WTC11 (cell line): ENCODE results near the gene TBC1D10B. TPM values are rescaled to one million over a fixed set of nuclear protein-coding genes. Genes with fewer than 3 reads are reported as not detected.

ENCODE experiments used
- ATF1 ChIP-seq: sonication (generic); formaldehyde crosslinking; IDR thresholded peaks from 2 replicates; pipeline ENCODE4 v1.8.1; 2023; ENCODE audit warnings: mild to moderate bottlenecking, moderate library complexity, missing genetic modification reagents
- EMX1 ChIP-seq: fragments of 250-450 bp; sonication (Bioruptor Pico); IDR thresholded peaks from 2 replicates; pipeline ENCODE4 v1.8.0; 2021; ENCODE audit warnings: mild to moderate bottlenecking
- ETV6 ChIP-seq: sonication (generic); formaldehyde crosslinking; IDR thresholded peaks from 2 replicates; pipeline ENCODE4 v1.8.1; 2022; ENCODE audit warnings: mild to moderate bottlenecking, missing genetic modification reagents
- GABPB1 ChIP-seq: sonication (generic); formaldehyde crosslinking; IDR thresholded peaks from 2 replicates; pipeline ENCODE4 v1.8.1; 2023; ENCODE audit warnings: mild to moderate bottlenecking, missing genetic modification reagents
- MYBL2 ChIP-seq: sonication (generic); formaldehyde crosslinking; IDR thresholded peaks from 2 replicates; pipeline ENCODE4 v1.8.1; 2023; ENCODE audit warnings: mild to moderate bottlenecking, moderate library complexity, missing genetic modification reagents
- OVOL2 ChIP-seq: fragments of 250-450 bp; sonication (Bioruptor Pico); IDR thresholded peaks from 2 replicates; pipeline ENCODE4 v1.9.0; 2021; ENCODE audit warnings: mild to moderate bottlenecking, borderline replicate concordance
- SMAD4 ChIP-seq: sonication (generic); formaldehyde crosslinking; IDR thresholded peaks from 2 replicates; pipeline ENCODE4 v1.8.0; 2022; ENCODE audit warnings: mild to moderate bottlenecking, missing genetic modification reagents
- TP53 ChIP-seq: sonication (generic); formaldehyde crosslinking; IDR thresholded peaks from 2 replicates; pipeline ENCODE4 v1.8.1; 2023; ENCODE audit warnings: mild to moderate bottlenecking, missing genetic modification reagents
- ZNF138 ChIP-seq: sonication (generic); formaldehyde crosslinking; conservative IDR thresholded peaks from 2 replicates; pipeline ENCODE4 v1.8.1; 2022; ENCODE audit warnings: mild to moderate bottlenecking, moderate library complexity, missing genetic modification reagents
- ZNF232 ChIP-seq: sonication (generic); formaldehyde crosslinking; IDR thresholded peaks from 2 replicates; pipeline ENCODE4 v1.8.0; 2022; ENCODE audit warnings: mild to moderate bottlenecking, missing genetic modification reagents
- total RNA-seq: library from RNA; stranded (reverse); gene quantifications from 3 replicates; pipeline ENCODE4 v1.2.3, GENCODE V29; 2021
- TF ChIP-seq, protein P1 (sequence below): fragments of 250-450 bp; sonication (Bioruptor Pico); IDR thresholded peaks from 2 replicates; pipeline ENCODE4 v1.8.0; 2021; ENCODE audit warnings: mild to moderate bottlenecking
- TF ChIP-seq, protein P2 (sequence below): sonication (generic); formaldehyde crosslinking; IDR thresholded peaks from 2 replicates; pipeline ENCODE4 v1.8.1; 2022; ENCODE audit warnings: missing genetic modification reagents, borderline replicate concordance
- TF ChIP-seq, protein P3 (sequence below): sonication (generic); formaldehyde crosslinking; conservative IDR thresholded peaks from 2 replicates; pipeline ENCODE4 v1.8.1; 2023; ENCODE audit warnings: mild to moderate bottlenecking, low read depth, missing genetic modification reagents, moderate library complexity
- TF ChIP-seq, protein P4 (sequence below): fragments of 250-450 bp; sonication (Bioruptor Pico); IDR thresholded peaks from 2 replicates; pipeline ENCODE4 v2.1.2; 2022; ENCODE audit warnings: mild to moderate bottlenecking, moderate library complexity
- TF ChIP-seq, protein P5 (sequence below): sonication (generic); formaldehyde crosslinking; IDR thresholded peaks from 2 replicates; pipeline ENCODE4 v1.8.1; 2023; ENCODE audit warnings: mild to moderate bottlenecking, missing genetic modification reagents, moderate library complexity
- TF ChIP-seq, protein P6 (sequence below): fragments of 250-450 bp; sonication (Bioruptor Pico); IDR thresholded peaks from 2 replicates; pipeline ENCODE4 v1.9.0; 2021; ENCODE audit warnings: mild to moderate bottlenecking
- TF ChIP-seq, protein P7 (sequence below): sonication (generic); formaldehyde crosslinking; IDR thresholded peaks from 2 replicates; pipeline ENCODE4 v1.8.1; 2023; ENCODE audit warnings: mild to moderate bottlenecking, missing genetic modification reagents, borderline replicate concordance
- TF ChIP-seq, protein P8 (sequence below): sonication (generic); formaldehyde crosslinking; IDR thresholded peaks from 2 replicates; pipeline ENCODE4 v1.8.1; 2022; ENCODE audit warnings: mild to moderate bottlenecking, missing genetic modification reagents, moderate library complexity, borderline replicate concordance
- TF ChIP-seq, protein P9 (sequence below): sonication (generic); formaldehyde crosslinking; IDR thresholded peaks from 2 replicates; pipeline ENCODE4 v1.8.0; 2022; ENCODE audit warnings: mild to moderate bottlenecking, missing genetic modification reagents
- TF ChIP-seq, protein P10 (sequence below): sonication (generic); formaldehyde crosslinking; IDR thresholded peaks from 2 replicates; pipeline ENCODE4 v1.8.0; 2022; ENCODE audit warnings: mild to moderate bottlenecking, missing genetic modification reagents

Gene TBC1D10B
- total RNA-seq, 1 experiment from 2014 or later, result 40.5 TPM

DNA sequence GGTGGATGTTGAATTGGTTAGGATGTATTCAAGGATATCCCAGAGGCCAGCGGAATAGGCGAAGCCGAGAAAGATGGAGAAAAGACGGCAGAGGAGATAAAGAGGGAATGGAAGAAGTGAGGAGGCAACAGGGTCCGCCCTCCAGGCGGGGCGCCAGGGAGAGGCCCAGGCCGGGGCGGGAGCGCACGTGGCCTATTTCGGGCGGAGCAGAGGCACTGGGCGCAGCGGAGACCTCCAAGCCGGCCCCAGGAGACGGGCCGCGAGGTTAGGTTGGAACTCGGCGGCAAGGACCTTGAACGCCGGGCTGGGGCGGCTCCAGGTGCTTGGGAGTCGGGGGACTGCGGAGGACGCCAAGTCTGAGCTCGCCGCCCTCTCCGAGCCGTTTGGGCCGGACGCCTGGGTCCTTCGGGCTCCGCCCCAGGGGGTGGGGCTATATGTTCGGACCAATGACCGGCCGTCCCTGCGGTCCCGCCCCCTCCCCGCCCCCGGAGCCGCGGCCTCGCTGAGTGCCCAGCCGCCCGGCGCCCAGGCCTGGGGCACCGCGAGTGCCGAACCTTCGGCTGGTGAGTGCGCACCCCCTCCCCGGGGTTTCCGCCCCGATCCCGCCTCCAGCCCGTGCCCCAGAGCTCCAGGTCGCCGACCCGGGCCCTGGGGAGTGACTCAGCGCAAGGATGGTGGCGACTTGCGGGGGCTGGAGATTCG, 37.0 kb upstream of the TBC1D10B start, which contains the start of gene ZNF771 (continued):
- TF ChIP-seq, protein P1, sequence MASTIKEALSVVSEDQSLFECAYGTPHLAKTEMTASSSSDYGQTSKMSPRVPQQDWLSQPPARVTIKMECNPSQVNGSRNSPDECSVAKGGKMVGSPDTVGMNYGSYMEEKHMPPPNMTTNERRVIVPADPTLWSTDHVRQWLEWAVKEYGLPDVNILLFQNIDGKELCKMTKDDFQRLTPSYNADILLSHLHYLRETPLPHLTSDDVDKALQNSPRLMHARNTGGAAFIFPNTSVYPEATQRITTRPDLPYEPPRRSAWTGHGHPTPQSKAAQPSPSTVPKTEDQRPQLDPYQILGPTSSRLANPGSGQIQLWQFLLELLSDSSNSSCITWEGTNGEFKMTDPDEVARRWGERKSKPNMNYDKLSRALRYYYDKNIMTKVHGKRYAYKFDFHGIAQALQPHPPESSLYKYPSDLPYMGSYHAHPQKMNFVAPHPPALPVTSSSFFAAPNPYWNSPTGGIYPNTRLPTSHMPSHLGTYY, result no peak
- TF ChIP-seq, protein P2, sequence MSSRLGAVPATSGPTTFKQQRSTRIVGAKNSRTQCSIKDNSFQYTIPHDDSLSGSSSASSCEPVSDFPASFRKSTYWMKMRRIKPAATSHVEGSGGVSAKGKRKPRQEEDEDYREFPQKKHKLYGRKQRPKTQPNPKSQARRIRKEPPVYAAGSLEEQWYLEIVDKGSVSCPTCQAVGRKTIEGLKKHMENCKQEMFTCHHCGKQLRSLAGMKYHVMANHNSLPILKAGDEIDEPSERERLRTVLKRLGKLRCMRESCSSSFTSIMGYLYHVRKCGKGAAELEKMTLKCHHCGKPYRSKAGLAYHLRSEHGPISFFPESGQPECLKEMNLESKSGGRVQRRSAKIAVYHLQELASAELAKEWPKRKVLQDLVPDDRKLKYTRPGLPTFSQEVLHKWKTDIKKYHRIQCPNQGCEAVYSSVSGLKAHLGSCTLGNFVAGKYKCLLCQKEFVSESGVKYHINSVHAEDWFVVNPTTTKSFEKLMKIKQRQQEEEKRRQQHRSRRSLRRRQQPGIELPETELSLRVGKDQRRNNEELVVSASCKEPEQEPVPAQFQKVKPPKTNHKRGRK (CRISPR knock-in tag), result no peak
- TF ChIP-seq, protein P3, sequence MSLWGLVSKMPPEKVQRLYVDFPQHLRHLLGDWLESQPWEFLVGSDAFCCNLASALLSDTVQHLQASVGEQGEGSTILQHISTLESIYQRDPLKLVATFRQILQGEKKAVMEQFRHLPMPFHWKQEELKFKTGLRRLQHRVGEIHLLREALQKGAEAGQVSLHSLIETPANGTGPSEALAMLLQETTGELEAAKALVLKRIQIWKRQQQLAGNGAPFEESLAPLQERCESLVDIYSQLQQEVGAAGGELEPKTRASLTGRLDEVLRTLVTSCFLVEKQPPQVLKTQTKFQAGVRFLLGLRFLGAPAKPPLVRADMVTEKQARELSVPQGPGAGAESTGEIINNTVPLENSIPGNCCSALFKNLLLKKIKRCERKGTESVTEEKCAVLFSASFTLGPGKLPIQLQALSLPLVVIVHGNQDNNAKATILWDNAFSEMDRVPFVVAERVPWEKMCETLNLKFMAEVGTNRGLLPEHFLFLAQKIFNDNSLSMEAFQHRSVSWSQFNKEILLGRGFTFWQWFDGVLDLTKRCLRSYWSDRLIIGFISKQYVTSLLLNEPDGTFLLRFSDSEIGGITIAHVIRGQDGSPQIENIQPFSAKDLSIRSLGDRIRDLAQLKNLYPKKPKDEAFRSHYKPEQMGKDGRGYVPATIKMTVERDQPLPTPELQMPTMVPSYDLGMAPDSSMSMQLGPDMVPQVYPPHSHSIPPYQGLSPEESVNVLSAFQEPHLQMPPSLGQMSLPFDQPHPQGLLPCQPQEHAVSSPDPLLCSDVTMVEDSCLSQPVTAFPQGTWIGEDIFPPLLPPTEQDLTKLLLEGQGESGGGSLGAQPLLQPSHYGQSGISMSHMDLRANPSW, result no peak
- TF ChIP-seq OVOL2 (no peak), MYBL2 (peak; percentile 70; the same call in 1 of the 2 replicates), TP53 (CRISPR knock-in tag) (peak; percentile 59; the same call in 1 of the 2 replicates), ZNF232 (CRISPR knock-in tag) (peak; percentile 87; the same call in 1 of the 2 replicates), ETV6 (CRISPR knock-in tag) (peak; percentile 66), SMAD4 (CRISPR knock-in tag) (no peak), GABPB1 (CRISPR knock-in tag) (peak; percentile 76), EMX1 (CRISPR knock-in tag) (no peak), ZNF138 (CRISPR knock-in tag) (no peak), ATF1 (CRISPR knock-in tag) (0 out of 2 replicates have a peak, but pooled peaks have one; percentile 38)
- TF ChIP-seq, protein P4, sequence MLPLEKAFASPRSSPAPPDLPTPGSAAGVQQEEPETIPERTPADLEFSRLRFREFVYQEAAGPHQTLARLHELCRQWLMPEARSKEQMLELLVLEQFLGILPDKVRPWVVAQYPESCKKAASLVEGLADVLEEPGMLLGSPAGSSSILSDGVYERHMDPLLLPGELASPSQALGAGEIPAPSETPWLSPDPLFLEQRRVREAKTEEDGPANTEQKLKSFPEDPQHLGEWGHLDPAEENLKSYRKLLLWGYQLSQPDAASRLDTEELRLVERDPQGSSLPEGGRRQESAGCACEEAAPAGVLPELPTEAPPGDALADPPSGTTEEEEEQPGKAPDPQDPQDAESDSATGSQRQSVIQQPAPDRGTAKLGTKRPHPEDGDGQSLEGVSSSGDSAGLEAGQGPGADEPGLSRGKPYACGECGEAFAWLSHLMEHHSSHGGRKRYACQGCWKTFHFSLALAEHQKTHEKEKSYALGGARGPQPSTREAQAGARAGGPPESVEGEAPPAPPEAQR, result no peak
- TF ChIP-seq, protein P5, sequence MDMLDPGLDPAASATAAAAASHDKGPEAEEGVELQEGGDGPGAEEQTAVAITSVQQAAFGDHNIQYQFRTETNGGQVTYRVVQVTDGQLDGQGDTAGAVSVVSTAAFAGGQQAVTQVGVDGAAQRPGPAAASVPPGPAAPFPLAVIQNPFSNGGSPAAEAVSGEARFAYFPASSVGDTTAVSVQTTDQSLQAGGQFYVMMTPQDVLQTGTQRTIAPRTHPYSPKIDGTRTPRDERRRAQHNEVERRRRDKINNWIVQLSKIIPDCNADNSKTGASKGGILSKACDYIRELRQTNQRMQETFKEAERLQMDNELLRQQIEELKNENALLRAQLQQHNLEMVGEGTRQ, result peak; percentile 83
- TF ChIP-seq, protein P6, sequence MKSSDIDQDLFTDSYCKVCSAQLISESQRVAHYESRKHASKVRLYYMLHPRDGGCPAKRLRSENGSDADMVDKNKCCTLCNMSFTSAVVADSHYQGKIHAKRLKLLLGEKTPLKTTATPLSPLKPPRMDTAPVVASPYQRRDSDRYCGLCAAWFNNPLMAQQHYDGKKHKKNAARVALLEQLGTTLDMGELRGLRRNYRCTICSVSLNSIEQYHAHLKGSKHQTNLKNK (CRISPR knock-in tag), result no peak
- TF ChIP-seq, protein P7, sequence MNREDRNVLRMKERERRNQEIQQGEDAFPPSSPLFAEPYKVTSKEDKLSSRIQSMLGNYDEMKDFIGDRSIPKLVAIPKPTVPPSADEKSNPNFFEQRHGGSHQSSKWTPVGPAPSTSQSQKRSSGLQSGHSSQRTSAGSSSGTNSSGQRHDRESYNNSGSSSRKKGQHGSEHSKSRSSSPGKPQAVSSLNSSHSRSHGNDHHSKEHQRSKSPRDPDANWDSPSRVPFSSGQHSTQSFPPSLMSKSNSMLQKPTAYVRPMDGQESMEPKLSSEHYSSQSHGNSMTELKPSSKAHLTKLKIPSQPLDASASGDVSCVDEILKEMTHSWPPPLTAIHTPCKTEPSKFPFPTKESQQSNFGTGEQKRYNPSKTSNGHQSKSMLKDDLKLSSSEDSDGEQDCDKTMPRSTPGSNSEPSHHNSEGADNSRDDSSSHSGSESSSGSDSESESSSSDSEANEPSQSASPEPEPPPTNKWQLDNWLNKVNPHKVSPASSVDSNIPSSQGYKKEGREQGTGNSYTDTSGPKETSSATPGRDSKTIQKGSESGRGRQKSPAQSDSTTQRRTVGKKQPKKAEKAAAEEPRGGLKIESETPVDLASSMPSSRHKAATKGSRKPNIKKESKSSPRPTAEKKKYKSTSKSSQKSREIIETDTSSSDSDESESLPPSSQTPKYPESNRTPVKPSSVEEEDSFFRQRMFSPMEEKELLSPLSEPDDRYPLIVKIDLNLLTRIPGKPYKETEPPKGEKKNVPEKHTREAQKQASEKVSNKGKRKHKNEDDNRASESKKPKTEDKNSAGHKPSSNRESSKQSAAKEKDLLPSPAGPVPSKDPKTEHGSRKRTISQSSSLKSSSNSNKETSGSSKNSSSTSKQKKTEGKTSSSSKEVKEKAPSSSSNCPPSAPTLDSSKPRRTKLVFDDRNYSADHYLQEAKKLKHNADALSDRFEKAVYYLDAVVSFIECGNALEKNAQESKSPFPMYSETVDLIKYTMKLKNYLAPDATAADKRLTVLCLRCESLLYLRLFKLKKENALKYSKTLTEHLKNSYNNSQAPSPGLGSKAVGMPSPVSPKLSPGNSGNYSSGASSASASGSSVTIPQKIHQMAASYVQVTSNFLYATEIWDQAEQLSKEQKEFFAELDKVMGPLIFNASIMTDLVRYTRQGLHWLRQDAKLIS, result no peak
- TF ChIP-seq, protein P8, sequence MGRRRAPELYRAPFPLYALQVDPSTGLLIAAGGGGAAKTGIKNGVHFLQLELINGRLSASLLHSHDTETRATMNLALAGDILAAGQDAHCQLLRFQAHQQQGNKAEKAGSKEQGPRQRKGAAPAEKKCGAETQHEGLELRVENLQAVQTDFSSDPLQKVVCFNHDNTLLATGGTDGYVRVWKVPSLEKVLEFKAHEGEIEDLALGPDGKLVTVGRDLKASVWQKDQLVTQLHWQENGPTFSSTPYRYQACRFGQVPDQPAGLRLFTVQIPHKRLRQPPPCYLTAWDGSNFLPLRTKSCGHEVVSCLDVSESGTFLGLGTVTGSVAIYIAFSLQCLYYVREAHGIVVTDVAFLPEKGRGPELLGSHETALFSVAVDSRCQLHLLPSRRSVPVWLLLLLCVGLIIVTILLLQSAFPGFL (CRISPR knock-in tag), result no peak
- TF ChIP-seq, protein P9, sequence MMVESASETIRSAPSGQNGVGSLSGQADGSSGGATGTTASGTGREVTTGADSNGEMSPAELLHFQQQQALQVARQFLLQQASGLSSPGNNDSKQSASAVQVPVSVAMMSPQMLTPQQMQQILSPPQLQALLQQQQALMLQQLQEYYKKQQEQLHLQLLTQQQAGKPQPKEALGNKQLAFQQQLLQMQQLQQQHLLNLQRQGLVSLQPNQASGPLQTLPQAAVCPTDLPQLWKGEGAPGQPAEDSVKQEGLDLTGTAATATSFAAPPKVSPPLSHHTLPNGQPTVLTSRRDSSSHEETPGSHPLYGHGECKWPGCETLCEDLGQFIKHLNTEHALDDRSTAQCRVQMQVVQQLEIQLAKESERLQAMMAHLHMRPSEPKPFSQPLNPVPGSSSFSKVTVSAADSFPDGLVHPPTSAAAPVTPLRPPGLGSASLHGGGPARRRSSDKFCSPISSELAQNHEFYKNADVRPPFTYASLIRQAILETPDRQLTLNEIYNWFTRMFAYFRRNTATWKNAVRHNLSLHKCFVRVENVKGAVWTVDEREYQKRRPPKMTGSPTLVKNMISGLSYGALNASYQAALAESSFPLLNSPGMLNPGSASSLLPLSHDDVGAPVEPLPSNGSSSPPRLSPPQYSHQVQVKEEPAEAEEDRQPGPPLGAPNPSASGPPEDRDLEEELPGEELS, result peak; percentile 39; the same call in 1 of the 2 replicates
- TF ChIP-seq, protein P10, sequence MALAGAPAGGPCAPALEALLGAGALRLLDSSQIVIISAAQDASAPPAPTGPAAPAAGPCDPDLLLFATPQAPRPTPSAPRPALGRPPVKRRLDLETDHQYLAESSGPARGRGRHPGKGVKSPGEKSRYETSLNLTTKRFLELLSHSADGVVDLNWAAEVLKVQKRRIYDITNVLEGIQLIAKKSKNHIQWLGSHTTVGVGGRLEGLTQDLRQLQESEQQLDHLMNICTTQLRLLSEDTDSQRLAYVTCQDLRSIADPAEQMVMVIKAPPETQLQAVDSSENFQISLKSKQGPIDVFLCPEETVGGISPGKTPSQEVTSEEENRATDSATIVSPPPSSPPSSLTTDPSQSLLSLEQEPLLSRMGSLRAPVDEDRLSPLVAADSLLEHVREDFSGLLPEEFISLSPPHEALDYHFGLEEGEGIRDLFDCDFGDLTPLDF (CRISPR knock-in tag), result no peak
